Islet precursor cell (in vitro differentiated cells): Measurements from ENCODE around the gene MESP1.

Source experiments
- DNase-seq: peaks from one replicate; pipeline ENCODE4 v3.0.0-alpha.2; 2018

MESP1 gene

GRCh38 chr15:89780601-89781000, 29.6 kb upstream of the MESP1 start:
- DNase-seq, result peak; percentile 31

DNA sequence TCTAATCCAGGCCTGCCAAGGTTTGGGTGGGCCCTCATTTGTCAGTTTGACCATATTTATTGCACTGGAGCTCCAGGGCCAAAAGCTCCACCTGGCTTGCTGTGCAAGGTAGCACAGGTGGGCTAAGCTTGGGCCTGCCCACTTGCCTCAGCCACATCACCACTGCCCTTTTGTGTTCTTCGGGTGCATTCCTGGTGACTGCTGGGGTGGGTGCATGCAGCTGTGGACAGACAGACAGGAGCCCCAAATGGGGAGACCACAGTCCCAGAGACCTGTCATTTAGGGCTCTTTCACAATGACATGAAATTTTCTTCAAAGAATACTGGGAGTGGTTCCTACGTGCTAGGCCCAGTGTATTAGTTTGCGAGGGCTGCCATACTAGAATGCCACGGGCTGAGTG, 27.8 kb upstream of the MESP1 start:
- DNase-seq, result no peak

GRCh38 chr15:89777782-89778380, 26.8 kb upstream of the MESP1 start:
- no peak for DNase-seq

DNA sequence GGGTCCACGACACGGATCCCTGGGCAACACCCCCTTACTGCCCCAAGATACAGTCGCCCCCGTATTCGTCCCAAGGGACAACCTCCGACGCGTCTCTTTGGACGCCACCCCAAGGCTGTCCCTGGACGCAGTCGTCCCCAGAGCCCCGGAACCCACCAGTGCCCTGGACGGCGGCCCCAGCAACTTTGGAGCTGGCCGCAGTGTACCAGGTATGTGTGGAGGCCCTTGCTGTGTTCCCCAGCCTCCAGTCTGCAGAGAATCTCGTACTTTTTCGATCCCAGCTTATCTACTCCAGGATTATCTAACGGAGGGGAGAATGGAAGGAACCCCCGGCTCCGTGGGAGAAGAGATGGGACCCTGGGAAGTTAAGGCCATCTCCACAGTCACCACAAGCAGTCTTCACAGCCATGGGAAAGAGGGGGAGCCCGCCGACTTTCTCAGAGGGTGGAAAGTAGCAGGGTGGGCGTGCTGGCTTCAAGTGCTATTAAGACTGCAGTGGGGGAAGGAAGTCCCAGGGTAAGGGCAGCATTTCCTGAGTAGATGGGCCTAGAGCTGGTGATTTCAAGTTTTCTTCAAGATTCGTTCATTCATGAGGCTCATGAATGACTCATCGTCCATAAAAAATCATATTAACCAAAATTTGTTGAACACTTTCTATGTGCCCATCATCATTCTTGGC, 26.2 kb upstream of the MESP1 start:
- DNase-seq, result no peak

GRCh38 chr15:89776274-89777072, 25.4 kb upstream of the MESP1 start, which contains the start of gene MESP2:
Gene MESP2, plus strand, starts transcription at chr15:89776332. Its CDS starts 26 bp downstream, at chr15:89776358.
- DNase-seq, result peak; percentile 96

DNA sequence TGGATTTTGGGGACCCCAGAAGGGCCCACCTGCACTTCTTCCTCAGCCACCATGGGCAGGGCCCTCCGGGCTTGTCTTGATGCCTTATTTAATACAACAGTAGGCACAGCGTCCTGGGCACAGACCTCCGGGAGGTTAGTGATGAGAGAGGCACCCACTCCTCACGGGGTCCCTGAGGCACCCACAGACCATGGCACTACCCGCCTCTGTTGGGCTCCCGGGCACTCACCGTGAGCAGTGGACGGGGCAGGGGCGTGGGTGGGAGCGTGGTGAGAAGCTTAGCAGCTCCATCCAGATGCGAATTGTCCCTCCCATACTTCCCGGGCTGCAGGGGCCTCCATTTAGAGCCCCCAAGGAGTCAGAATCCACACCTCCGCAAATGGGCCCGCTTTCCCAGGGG, 24.8 kb upstream of the MESP1 start:
- no peak for DNase-seq

DNA sequence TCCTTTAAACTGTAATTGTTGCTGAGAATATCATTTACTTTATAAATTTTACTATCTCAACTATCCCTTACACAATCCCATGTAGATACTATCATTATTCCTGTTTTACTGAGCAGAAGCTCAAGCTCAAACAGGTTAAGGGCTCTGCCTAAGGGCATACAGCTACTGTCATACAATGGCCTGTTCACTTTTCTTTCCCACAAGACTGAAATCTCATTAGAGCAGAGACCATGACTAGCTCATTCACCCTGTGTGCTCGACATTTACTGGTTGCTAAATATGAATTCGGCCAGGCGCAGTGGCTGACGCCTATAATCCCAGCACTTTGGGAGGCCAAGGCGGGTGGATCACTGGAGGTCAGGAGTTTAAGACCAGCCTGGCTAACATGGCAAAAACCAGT, 23.4 kb upstream of the MESP1 start:
- DNase-seq, result peak; percentile 61

DNA sequence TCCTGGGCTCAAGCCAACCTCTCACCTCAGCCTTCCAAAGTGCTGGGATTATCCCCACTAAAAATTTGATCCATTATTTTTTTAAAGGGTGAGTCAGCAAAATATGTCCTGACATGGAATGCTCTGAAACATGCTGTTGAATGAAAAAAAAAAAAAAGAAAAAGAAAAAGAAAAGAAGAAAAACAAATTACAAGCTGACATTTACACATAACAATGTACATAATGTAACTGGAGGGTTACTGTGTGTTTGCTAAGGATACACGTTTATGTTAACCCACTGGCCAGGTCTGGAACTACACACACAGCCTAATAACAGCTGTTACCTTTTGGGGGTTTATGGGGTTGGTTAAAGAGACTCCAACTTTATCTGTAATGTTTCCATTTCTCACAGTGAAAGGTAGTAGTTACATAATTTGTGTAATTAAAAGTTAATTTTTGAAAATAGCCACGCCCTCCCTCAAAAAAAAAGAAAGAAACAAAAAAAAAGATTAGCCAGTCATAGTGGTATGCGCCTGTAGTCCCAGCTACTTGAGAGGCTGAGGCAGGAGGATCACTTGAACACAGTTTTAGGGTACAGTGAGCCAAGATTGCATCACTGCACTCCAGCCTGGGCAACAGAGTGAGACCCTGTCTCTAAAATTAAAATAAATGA, 22.0 kb upstream of the MESP1 start:
- DNase-seq, result no peak

- no peak for DNase-seq
Measured at GRCh38 chr15:89770041-89770440, 19.0 kb upstream of the MESP1 start.

GRCh38 chr15:89769366-89769765, 18.3 kb upstream of the MESP1 start:
- DNase-seq, result no peak

DNA sequence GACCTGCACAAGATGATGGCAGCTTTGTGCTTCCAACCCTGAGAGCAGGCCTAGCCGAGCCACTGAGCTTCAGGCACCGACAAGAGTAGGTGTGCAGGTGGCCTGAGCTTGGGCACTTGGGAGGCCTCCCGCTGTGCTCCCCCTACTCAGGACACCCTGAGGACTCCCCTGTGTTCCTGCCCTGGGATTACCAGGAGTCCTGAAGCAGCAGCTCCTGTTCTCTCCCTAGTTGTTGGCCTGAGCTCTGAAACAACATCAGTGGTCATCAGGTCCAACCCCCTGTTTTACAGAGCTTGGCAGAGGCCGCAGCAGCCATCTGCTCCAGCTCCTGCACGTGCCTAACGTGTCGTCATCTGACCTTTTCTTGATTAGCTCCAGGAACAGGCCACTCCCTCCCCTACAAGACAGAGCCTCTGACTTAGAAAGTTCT, 17.0 kb upstream of the MESP1 start:
- no peak for DNase-seq

GRCh38 chr15:89767411-89767915, 16.4 kb upstream of the MESP1 start:
- no peak for DNase-seq

- DNase-seq, result peak; percentile 52
Measured at GRCh38 chr15:89766357-89767311, 15.6 kb upstream of the MESP1 start.

GRCh38 chr15:89765694-89766093, 14.6 kb upstream of the MESP1 start:
- no peak for DNase-seq

DNA sequence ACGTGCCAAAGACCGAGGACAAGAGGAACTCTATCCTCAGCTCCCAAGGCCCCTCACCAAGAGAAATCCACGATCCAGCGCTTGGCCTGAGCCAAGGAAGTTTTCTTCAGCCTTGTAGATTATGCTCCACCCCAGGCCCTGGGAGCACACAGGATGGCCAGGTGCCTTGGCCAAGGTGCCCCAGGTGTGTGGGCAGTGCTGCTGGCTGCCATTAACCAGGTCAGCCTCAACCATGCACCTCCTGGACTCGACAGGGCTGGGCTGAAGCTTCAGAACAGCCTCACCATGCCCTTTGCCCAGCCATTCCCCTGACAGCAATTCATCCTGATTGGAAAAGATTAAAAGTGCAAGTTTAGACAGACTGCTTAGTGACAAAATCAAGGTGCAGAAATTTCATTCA, 10.9 kb upstream of the MESP1 start:
- DNase-seq, result peak; percentile 40

GRCh38 chr15:89761009-89761831, 10.2 kb upstream of the MESP1 start:
- no peak for DNase-seq

GRCh38 chr15:89760303-89761008, 9.4 kb upstream of the MESP1 start:
- DNase-seq, result peak; percentile 93

DNA sequence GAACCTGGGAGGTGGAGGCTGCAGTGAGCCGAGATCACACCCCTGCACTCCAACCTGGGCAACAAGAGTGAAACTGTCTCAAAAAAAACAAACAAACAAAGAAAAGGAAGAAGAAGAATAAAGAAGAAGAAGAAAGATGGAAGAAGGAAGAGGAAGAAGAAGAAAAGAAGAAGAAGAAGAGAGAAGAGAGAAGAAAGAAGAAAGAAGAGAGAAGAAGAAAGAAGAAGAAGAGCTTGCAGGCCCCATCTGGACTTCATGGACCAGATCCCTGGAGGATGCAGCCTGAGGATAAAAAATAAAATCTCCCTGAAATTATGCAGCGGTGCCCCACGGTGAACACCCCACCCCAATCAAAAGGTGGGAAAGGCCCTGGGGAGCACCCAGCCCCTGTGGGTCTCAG, 8.8 kb upstream of the MESP1 start:
- no peak for DNase-seq

GRCh38 chr15:89758981-89759380, 7.9 kb upstream of the MESP1 start:
- DNase-seq, result peak; percentile 41

DNA sequence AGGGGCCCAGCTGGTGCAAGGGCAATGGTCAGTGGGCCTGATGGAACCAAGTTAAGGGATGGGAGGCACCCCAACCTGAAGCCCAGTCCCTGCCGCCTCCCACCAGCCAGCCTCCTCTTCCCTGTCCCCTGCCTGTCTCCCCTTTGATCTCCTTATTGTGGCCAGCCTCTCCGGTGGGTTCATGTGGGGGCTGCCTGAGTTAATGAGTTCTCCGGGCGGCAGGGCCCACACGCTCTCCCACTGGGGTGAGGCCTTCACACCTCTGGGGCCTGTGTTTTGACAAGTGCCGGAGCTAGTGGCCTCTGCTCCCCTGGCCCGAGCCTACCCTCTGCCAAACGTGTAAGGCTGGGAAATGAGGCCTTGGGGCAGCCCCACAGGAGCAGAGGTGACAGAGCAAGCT, 7.2 kb upstream of the MESP1 start:
- no peak for DNase-seq
